Germinal center (tissue), 1 donor: ENCODE measurements around the gene TNFAIP3.
"Not testable (repeated sequence)": the region's sequence is repeated elsewhere in the genome, so short reads cannot be mapped to it uniquely, and the experiment has no call there.

ENCODE experiments used
- DNase-seq: peaks from one replicate; pipeline ENCODE4 v3.0.0; 2012; ENCODE audit warnings: mixed read lengths, low spot score

TNFAIP3 gene

DNA sequence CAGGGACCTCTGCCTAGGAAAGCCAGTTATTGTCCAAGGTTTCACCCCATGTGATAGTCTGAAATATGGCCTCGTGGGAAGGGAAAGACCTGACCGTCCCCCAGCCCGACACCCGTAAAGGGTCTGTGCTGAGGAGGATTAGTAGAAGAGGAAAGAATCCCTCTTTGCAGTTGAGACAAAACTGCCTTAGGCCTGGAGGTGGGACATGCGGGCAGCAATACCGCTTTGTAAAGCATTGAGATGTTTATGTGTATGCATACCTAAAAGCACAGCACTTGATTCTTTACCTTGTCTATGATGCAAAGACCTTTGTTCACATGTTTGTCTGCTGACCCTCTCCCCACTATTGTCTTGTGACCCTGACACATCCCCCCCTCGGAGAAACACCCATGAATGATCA is 22.3 kb upstream of the TNFAIP3 start:
- not testable (repeated sequence) for DNase-seq

DNA sequence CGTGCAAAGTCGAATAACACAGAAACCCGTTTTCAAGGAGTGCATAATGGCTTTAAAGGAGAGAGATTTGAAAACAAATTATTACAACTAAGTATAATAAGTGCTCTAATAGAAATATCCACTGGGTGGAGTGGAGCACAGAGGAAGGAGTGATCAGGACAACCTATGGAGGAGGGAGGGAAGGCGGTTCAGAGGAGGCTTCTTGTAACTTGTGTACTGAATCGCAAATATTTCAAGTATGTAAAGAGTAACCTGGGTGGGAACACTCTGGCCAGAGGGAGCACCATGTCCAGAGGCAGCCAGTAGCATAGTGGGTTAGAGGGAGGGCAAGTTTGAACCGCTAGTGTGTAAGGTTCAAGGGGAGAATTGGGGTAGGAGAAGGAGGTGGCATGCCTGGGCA is 21.6 kb upstream of the TNFAIP3 start:
- DNase-seq: no peak

DNA sequence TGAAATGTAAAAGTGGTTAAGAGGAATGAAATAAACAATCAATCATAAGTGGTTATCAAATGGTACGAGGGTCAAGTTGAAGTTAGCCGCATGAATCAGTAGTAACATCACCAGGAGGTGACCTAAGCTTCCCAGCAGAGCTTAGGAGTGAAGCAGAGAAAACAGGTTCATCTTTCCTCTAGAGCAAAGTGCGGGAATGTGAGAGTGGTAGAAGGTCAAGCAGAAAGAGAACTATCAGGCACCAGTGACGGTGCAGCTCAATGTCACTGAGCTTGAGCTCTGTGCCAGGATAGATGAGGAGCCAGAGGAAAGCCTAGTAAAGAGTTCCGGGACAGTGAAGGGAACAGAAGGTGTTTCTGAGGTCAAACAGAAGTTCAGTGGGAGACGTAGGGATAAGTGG is 20.8 kb upstream of the TNFAIP3 start:
- no peak for DNase-seq

DNA sequence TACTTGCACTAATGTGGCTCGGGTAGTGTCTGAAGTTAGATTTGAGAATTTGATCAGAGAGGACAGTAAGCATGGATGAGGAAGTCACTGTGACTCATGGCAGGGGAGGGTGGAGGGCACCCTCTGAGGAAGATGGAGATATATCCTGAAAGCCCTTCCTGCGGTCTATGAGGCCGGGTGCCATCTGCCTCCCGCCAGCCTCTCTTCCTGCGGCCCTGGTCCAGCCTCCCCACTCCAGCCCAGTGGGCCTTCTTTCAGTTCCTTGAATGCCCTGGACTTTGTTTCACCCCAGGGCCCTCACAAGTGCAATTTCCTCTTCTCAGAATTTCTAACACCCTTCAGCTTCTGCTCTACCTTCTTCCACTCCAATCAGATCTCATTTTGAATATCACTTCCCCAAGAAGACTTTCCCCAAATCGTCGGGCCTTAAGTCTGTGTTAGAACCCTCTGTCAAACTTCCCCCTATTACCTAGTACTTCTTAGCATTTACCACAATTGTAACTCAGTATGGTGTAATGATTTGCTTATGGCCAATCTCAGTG is 20.2 kb upstream of the TNFAIP3 start:
- DNase-seq: no peak

DNA sequence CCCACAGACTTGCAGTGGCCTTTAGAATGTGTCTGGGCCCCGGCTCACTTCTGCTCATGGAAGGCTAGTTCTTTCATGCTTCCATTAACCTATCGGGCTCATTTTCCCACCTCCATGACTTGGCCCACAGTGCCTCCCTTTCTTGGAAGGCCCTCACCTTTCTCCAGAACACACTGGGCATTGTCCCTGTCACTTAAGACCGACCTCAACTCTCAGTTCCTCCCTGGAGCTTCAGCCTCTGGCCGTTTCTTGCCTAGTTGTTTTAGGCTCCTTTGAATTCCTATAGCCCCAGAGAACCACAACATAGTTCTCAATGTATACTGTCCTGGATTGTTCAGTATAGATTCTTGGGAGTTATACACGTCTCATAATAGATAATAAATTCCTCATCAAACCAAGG is 19.3 kb upstream of the TNFAIP3 start:
- DNase-seq: no peak

DNA sequence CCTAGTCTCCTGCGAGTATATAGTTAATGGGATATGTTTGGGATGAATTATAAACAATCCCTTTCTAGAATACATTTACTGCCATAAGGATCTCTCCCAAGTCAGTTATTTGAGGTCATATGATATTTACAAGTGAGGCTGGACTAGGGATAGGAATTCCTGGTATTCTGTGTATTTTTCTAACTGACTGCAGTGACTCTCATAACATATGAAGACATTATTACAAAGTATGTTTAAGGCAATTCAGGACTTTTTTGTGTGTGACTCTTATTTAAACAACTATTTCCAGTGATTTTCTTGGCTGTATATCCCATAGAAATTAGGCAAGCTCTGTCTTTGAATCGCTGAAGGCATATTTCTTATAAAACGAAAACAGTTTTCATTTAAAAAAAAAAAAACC is 18.4 kb upstream of the TNFAIP3 start:
- no peak for DNase-seq

DNA sequence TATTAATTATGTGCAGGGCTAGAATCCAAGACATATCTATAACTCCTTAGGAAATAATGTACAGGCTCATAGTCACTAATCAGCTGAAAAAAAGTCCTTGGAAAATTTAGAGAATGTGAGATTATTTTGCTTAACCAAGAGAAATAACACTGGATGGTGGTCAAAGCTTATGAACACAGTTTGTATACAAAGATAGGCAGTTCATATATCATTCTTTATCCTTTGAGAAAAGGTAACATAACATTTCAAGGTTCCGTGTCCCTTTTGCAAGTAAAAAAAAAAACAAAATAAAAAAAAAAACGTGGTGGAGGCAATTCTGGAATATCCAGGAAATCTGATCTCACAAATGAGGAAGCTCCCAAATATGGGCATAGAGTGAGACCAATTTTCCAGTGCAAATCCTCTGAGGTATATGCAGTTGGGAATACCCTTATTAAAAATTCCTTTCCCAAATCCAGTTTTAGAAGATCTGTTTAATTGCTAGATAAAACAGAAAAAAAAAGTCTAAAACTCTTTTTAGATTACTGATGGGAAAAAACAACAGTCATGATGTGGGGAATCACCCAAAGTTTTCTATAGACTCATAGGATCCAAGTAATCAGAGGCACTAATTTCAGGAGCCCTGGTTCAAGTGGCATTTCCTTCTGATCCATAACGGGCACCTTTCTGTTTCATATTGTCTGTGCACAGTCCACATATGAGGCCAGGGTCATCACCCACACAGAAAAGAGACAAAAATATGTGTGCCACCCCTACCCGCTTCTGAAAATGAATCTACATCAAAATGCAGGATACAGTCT is 17.7 kb upstream of the TNFAIP3 start:
- no peak for DNase-seq

DNA sequence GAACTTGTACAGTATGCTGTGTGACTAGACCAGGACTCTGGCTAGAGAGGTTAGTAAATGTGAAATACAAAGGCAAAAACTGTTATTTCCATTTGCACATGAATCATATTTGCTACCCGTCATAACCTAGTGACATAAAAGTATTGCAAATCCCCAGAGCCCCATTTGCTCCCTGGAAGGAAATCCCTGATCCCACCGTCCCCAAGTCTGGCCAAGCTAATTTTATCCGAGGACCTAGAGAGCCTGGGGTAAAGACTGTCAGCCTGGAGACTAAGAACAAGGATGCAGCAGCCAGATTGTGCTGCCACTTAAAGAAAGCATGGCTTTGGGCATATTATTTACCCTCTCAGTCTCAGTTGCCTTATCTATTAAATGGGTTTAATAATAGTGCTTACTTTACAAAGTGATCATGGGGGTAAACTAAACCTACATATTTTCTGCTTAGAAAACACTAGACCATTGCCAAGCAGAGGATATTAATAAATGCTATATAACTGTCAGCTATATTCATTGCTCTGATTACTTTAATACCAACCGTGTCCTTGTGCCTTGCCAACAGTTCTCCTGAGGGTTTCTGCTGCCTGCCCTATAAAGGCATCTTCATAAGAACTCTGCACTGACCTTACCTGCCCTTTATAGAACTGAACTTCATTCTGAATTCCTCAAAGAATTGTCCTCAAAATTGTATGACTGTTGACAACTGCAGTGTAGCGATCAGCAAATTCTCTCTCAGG is 16.9 kb upstream of the TNFAIP3 start:
- DNase-seq: no peak

DNA sequence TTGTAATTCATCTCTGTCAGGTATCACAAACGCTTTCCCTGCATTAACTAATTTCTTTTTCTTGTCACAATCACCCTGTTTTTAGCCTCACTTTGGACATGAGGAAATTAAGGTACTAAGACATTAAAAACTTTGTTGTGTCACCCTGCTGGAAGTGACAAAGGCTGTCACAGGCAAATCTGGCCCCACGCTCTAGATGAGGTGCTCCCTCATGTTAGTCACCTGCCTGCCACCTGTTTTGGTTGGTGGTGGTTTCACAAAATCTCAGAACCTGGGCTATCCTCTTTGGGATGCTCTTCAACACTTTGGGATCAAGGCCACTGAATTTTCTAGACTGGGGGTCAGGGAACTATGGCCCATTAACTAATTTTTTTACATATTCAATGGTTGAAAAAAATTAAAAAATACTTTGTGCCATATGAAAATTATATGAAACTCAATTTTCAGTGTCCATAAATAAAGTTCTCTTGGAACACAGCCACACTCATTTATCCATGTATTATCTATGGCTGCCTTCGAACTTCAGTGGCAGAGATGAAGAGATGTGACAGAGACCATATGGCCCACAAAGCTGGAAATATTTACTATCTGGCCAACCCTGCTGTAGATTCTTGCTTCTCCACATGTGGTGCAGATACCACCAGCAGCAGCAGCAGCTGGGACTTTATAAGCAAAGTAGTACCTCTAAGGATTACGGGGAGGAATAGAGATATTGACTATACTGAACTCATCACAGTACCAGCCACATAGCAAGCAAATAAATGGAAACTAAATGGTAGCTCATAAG is 16.1 kb upstream of the TNFAIP3 start:
- no peak for DNase-seq

DNA sequence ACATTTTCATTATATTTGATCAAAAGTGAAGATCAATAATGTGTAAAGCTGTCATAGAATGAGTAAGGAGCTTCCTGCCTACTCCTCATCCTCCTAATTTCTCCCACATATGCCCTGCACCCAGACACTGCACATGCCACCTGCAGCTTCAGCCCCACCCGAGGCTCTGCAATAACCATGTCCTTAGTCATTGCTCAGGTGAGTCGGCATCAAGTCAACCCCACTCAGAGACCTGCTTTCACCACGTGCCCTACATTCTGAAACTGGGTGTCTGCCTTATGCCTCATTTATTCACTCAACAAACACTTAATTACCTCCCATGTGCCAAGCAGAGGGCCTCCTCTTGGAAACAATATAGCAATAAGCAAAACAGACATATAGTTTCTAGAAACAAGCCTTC is 15.4 kb upstream of the TNFAIP3 start:
- no peak for DNase-seq

DNA sequence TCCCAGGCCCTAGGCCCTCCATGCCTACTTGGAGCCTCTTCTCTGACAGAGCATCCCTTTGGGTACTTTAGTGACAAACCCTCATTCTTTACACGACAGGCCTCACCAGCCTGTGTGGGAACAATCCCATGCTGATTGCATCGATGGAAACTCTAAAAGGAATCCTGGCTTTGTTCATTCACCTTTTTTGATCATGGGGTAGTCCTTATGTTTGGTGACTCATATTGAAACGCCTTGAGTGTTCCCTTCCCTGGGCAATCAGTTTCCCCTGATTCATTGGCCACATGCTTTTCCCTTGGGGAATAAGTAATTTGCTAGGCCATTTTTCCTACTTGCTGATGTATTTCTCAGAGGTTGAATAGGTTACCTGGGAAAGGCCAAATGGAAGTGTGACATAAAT is 14.7 kb upstream of the TNFAIP3 start:
- no peak for DNase-seq

DNA sequence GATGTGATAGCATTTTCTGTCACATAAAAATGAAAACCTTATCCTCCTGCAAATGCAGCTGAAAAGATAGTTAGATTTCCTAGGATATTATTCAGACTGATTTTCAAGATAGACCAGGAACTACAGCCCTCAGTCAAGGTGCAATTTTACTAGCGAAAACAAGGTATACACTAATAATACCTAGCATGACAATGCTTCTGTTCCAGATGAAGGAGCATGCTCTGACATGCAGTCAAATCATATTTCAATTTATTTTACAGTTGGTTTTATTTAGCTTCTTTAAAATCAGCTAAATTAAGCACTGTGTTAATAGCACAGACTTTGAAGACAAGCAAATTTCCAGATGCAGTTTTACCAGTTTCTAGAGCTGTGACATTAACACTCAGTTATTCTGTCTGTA is 14.2 kb upstream of the TNFAIP3 start:
- no peak for DNase-seq

DNA sequence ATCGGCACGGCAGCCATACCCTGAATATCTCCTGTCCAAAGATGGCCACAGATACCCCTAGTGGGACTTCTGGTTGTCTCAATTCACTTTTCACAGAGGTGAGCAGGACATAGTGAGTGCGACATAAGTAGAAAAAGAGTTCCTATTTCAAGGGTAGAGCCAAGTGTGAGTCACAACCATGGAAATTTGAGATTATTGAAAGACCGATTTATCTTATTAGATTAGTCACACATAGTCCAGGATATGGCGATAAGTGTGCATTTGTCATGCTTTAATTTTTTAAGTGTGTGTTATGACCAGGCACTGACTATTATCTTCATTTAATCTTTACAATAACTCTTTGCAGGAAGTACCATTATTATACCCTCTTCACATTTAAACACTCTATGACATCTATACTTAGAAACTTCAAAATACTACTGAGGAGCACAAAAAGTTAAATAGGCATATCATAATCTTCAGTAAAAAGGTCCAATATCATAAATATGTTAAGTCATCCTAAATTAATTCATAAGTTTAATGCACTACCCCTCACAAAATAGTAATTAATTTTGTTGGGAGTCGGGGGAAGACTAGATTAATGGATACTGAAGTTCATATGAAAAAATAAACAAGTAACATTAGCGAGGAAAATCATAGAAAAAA is 13.4 kb upstream of the TNFAIP3 start:
- no peak for DNase-seq

DNA sequence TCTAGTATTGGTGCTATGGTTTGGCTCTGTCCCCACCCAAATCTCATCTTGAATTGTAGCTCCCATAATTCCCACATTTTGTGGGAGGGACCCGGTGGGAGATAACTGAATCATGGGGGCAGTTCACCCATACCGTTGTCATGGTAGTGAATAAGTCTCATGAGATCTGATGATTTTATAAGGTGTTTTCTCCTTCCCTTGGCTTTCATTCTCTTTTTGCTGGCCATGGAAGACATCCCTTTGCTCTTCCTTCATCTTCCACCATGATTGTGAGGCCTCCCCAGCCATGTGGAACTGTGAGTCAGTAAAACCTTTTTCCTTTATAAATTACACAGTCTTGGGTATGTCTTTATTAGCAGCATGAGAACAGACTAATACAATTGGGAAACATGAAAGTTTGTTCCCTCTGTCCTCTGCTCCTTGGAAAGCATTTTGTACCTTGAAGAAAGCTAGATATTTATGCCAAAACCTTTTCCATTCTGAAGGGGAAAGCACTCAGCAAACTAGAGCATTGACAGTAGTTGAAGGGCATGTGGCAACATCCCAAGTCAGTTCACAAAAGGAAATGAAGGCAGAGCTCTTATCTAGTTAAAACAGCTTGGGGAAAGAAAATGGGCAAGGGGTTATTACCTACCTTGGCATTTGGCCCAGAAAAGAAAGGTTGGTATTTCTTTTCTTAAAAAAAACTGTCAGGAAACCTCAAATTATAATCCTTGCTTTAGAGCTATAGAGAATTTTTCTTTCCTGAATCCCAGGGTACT is 10.7 kb upstream of the TNFAIP3 start:
- no peak for DNase-seq

DNA sequence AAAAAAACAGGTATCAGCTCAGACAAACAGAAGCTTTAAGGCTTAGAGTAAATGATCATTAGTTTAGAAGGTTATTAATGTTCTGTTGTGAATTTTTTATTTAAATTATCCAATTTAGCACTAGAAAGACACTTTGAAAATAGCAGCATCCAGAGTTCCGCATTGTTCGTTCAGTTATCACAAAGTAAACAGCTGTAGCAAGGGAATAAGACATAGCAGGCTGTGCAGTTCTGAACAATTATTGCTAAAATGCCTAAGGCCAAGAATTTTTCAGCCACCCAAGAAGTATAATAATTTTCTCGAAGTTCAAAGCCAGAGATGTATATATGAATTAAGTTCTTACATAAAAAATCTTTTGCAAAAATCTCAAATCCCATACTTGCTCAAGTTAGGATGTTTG is 8.0 kb upstream of the TNFAIP3 start:
- no peak for DNase-seq

DNA sequence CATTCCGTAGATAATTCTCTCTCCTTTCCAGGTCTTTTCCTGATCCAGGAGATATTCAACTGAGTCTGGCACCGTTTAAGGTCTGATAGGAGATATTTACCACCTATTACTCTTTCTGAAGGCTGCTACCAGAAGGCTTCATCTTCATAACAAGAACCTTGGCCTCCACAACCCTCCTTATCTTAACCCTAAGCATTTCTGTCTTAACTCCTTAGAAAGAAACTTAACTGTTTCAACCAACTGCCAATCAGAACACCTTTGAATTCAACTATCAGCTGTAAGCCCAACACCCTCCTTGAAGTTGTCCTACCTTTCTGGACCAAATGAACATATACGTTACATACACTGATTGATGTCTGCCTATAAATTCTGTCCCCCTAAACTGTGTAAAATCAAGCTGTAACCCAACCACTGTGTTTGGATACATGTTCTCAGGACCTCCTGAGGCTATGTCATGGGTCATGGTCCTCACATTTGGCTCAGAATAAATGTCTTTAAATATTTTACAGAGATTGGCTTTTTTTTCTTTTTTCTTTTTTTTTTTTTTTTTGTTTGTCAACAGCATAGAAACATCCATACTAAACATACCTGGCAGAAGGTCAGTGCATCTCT is 6.6 kb upstream of the TNFAIP3 start:
- DNase-seq: no peak

DNA sequence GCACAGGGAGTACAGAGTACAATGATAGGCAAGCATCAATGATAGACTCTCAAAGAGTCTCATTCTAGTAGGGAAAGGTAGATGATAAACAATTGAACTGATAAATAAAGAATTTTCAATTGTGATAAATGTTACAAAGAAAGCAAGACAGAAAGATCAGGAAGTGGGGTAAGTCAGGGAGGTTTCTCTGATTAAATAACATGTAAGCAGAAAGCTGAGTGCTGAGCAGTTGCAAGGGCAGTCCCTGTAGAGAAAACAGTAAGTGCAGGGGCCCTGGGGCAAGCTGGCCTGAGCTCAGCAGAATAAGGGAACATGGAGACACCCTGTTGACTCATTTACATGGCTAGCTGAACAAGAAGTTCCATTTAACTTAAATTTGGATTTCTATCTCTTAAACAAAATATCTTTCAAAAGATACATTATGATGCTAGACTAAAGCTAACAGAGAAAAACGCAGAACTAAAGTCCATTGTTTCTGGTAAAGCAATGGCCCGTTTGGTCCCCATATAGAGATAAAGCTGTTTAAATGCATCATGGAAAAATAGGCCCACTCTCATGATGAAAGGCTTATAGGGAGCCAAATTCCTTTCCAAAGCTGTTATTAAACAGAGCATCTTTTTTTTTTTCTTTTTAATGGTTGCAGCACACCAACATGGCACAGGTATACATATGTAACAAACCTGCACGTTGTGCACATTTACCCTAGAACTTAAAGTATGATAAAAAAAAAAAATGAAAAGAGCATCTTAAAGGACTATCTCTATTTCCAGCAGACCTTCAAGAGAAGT is 5.3 kb upstream of the TNFAIP3 start:
- no peak for DNase-seq

DNA sequence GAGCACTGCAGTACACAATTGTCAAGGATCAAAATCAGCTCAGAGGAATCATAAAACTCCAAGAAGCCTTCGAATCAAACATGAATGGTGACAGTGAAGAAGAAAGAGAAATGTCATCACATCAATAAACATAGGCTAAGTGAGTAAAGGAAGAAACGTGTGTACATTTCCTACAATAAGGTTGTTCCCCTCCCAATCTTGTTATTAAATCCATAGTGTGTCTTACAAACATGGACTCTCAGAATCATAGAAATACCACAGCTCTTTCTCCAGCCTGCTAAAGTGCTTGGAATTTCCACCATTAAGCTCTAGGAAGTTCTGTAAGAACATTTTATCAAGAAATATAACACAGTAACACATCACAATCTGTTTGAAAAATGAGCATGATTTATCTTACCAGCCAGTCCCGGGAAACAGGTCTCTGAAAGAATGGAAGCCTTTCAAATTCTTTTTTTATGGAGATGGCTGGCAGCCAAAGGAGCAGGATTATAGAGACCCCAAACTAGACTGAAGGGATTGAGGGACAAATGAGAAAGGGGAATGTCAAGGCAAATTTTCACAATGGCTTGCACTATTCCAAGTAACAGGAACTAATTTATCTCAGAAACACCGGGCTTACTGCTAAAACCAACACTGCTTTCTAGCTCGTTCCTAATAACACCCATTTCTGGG is 4.5 kb upstream of the TNFAIP3 start:
- DNase-seq: no peak

DNA sequence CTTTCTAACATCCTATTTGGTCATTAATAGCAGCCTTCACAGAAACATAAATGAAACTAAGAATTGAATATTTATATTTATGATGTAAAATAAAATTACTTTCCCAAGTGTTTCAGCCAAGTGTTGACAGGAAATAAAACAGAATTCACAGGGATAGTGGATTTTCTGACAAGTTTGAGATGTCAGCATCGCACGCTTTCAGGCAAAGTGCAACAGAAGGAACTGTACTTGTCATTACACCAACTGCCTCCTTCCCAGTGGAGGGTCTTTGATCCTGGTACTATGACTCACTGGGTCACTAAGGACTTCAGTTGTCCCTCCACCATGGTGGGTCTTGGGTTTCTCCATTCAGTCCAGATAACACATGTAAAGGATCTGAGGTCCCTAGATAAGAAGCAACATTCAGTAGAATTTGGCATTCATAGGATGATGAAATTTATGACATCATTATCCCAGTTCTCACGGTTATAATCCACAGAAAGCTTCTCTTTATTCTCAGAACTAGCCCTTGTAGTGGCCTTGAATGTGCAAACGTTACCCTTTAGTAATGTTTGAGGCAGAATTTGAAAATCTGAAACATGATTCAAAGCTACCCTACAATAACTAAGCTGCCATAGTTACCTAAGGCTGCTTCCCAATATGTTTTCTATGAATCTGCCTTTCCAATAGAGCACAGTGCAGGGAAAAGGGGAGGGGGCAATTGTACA is 3.8 kb upstream of the TNFAIP3 start:
- DNase-seq: no peak
